NCI-H460 (cell line): Measurements from ENCODE around the gene DEXI. TPM values are rescaled to one million over a fixed set of nuclear protein-coding genes. Genes with fewer than 3 reads are reported as not detected.

Experiments
- DNase-seq: peaks from one replicate; pipeline ENCODE4 v3.0.0-alpha.2; 2016; ENCODE audit warnings: low read depth; ENCODE audit errors: extremely low read depth
- polyA plus RNA-seq: library from polyadenylated mRNA; depleted of rRNA; stranded (reverse); fragments of >200 nt; gene quantifications from 2 replicates; pipeline ENCODE4 v1.2.3, GENCODE V29; 2014; cell fraction: nucleus; rRNA removed
- total RNA-seq: library from RNA; depleted of rRNA; stranded (reverse); fragments of >200 nt; shearing (Covaris generic); gene quantifications from 2 replicates; pipeline ENCODE4 v1.2.3, GENCODE V29; 2014; rRNA removed

Gene DEXI
- 35.3 and 41.9 TPM in 2 replicates for total RNA-seq
- 42.6 and 50.1 TPM in 2 replicates for polyA plus RNA-seq

DNA sequence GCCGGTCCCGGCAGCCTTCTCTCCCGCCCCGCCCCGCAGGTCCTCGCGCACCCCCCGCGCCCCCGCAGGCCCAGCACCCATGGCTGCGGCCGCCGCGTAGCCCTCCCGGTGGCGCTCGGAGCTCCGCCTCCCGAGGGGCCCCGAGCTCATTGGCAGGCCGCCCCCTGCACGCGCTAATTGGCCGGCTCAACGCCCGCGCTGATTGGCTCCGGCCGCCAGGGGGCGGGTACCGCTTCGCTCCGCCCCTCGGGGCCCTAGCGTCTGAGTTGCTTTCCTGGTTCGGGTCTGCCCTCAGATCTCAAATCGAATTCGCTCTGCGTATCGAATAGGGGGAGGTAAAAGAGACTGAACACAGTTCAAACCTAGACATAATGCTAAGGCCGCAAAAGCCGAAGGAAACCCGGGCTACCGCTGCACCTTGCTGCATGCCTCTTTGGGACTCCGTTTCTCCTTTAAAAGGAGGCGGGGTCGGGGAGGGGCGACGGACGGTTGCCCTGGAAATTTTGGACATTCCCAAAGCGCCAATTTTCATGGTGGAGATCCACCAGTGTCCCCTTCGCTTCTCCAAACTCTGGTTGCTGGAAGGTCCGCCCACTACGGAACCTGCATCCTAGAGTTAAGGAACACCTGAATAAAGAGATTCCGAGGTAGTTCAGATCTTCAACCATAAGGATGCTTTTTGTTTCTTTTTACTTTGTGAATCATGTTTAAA is at the start of gene DEXI:
TSS of gene DEXI (minus strand) at position 117 of the 712 bp plus-strand sequence. CDS start 463 bp downstream, outside the sequence.
- peak; percentile 90 for DNase-seq

DNA sequence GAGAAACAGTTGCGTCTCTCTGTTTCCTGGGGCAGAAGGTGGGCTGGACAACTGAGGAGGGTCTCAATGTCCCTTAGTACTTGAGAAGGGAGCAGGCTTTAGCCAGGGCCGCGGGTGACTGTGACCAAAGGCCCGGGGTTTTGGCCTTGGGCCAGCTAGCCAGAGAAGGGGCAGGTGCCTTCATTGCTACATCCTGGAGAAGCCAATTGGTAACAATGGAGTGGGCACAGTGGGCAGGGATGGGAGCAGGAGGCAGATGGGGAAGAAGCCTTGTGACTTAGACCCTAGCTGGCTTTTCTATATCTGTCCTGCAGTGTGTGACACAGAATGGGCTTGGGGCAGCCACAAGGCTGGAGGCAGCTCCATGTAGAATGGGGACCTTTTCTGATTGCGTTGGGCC is 48.1 kb upstream of the DEXI start:
- no peak for DNase-seq

DNA sequence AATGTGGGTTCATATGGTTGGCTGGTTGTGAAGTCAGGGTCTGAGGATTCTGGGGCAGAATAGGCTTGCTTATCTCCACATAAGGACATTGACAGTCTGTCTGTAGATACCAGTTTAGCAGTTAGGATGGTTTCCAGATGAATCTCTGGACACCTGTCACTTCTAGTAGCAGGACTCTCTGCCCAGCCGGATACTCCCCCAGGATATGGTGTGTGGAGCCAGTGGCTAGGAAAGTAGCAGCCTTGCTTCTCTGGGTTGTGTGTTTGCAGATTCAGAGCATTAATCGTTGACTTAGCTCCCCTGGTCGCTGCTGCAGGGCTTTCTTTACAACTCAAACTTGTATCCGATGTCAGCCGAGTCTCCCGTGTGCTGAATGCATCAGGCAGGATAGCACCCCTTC is 47.3 kb upstream of the DEXI start:
- DNase-seq, result no peak

DNA sequence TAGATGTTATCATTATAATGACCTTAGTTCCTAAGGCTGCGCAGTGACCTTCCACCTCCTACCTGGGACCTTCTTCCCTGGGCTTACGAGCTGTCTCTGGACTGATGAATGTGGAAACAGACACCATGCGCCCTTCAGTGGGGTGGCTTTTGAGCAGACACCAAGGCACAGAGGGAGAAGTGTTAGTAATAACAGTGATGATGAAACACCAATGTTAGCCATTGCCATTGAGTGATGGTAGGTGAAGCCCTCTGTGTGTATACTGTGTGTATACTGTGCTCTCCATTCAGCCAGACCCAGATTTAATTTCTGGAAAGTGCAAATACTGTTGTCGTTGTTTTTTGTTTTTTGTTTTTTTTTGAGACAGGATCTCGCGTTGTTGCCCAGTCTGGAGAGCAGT is 46.6 kb upstream of the DEXI start:
- no peak for DNase-seq

DNA sequence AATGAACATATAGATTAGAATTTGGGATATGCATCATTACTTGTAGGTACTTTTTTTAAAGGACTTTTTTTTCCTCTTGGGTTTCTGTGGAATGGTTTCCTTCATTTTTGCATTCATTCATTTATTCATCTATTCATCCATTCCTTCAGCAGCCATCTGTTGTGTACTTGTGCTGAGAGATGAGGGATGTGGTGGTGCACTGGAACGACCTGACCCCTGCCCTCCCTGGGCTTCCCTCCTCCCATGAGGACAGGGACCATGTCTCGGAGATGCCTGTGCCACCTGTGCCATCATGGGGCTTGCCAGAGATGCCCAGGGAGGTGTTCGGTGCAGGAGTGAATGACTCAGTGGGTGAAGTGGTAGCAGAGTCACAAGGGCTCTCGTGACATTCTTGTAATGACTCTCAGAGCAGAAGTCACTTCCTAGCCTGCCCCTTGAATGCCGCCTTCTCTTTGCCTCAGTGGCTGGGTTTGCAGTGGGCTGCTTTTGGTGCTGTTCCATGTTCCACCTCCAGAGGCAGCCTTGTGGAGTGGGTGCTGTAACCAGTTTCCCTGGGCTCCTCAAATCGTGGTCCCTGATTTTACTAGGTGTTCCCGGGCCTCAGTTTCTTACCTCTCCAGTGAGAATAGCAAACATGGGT is 46.0 kb upstream of the DEXI start:
- DNase-seq, result no peak

DNA sequence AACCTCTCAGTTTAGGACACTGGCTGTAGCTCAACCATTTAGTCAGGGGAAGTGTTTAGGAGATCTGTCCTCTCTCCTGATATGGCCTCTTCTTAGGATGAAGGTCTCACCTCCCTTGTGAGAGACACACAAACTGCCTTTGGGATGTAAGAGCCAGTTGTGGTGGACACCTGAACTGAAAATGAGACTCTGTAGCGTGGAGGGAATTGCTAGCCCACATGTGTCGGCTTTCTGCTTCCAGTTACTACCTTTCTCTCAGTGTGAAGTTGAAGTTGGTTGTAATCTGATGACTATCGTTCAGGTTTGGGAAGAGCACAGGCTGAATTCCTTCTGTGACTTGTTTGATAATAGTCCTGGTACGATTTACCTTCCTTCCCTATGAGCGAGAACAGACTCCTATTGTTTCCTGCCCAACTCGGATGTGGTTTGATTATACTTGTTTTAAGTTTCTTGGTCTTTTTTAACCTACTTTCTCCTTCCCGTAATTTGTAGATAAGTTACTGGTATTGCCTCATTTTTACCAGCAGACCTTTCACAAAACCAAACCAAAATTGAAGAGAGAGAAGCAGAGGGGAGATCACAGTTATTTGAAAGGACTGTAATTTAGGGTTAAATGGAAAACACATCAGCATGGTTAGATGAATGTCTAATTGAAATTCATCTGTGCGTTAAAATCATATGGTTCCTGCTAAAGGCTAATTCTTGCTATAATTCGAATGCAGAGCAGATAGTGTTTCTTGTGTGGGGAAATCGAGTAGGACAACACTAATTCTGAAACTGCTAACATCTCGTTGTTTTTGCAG is 45.3 kb upstream of the DEXI start:
- DNase-seq, result no peak

DNA sequence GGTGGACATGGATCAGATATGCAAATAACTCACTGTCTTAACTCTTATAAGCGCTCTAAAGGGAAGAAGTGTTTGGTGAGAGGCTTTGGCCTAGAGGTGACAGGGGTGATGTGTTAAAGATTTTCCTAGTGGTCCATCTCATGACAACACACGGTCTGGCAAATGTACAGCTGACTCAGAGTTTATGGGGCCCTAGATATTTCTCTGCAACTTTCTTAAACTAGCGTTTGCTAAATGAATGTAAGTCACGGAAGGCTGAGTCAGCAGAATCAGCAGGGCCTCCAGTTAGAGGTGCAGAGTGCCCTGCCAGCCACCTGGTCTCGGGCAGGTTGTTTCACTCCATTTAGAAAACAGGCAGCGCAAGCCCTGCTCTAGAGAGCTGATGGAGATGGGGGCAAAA is 42.2 kb upstream of the DEXI start:
- no peak for DNase-seq

DNA sequence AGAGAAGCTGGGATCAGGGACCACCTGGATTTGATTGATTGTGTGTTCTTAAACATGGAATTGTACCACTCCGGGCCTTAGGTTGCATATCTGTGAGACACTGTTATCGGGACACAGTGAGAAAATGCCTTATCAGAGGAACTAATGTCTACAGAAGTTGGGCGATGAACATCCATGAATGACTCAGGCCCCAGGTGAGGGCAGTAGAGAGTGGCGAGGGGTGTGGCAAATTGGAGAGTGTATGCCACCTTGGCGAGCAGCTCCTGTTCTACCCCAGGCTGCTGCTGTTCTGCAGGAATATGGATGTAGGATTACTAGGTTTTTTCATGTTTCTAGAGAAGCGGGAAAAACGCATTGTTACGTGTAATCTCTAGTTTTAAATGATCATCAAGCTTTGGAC is 40.9 kb upstream of the DEXI start:
- no peak for DNase-seq

DNA sequence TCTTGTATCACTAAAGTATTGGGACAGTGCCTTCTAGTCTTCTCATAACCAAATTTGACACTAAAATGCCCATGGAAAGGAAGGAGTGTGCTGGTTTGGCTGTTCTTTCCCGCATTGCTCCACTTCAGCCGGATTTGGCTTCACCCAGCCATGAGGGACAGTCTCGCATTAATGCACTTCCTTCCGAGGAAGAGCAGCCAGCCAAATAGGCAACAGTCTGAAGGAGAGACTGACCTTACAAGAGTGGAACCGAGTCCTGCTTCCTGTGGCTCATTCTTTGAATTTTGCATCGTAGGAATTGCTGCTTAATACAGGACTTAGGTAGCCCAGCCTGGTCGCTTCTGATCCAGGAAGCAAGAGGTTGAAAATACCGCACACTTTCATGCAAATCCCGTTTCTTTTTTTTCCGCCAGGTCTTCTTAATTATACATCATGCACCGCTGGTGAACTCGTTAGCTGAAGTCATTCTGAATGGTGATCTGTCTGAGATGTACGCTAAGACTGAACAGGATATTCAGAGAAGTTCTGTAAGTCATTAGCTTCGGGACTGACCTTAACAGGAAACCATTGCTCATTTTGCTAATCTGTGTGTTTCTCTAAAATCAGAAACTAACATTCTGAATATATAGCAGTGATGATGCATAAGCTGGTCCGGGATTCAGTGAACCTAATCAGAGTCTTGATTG is 40.3 kb upstream of the DEXI start:
- DNase-seq, result no peak

DNA sequence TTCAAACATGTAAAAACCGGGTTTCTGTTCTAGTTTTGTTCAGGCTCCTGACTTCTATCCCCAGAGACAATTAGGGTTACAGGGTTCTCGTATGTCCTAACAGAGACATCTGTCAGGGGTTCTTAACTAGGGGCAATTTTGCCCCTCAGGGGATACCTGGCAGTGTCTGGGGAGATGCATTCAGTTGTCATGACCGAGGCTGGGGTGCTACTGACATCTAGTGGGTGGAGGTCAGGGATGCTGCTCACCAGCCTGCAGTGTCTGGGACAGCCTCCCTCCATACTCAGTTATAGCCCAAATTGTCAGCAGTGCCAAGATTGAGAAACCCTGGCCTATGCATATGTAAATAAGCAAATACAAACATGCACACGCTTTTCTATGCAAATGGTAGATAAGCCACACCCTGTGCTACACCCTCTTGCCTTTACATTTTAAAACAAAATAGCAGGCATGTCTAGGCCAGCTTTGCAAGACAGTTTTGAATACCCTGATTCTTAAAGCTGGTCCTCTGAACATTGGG is 39.5 kb upstream of the DEXI start:
- peak; percentile 27 for DNase-seq

DNA sequence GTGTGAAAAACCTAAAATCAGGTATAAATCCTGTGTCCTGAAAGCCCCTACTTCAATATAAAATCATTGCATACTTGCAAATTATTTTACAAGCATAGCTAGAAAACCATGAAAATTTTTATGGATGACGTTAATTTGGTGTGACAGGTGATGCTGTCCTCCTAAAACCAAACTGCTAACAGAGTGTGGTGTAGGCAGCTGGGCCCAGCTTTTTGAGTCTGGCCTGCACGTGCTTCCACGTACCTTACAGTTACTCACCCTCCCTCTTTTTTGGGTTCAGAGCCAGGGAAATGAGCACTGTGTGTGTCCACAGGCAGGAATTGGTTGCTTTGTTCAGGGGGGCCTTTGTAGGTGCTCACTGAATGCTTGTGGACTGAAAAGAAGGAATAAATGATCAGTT is 38.5 kb upstream of the DEXI start:
- DNase-seq, result no peak

DNA sequence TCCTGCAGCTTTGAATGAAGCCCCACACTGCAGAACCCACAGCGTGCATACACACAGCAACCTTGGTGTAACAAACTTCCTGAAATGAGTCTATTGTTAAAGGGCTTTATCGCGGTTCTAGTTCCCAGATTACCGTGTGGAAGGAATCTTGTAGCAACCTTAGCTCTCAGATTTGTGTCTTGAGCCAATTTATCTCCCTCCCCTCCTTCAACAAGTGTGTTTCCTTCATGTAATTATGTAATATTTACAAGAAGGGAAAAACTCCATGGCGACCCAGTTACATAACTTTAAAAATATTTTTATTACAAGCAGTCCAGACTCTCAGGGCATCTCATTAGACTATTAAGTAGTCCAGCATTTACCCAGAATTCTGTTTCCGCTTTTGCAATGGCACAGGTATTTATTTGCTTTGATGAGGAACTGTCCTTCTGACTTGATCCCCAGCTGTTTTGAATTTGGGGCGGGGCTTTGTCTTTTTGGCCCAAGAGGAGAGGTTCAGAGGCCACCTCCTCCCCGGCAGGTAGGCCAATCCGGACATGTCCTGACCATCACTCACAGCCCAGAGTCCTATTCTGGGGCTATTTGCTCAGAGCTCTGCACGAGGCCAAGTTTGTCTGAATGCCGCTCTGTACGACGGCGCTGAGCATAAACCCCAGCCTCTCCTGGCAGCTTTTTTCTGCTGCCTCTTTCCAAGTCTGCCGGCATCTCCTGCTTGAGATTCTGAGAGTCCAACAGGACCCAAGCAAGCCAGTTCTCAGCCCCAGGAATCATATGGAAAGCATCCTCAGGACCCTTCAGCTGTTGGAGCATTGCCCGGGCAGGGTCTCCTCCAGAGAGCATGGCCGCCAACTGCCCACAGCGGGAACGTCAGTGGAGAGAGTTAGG is 37.7 kb upstream of the DEXI start:
- no peak for DNase-seq

DNA sequence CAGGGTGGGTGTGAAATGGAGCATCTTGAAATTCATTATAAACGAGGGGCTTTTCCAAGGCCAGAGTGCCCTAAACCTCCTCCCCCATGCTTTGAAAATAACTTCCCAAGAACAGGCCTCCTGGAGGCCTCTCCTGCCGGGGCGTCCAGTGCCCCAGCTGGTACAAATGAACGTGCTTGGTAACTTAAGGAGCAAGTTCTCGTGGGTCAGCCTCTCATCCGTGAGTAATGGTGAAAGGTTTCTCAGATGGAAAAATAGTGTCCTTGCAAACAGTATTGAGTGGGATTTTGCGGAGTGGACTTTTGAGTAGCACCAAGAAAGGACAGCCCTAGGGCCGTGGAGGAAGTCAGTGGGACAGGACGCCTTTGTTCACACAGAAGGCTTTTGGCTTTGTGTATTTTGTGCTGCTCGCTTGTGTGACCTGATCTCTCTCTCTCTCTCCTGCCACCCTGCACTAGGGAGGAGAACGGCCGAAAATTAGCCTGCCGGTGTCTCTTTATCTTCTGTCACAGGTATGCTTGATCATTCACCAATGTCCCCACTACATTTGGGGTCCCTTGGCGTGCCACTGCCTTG is 36.7 kb upstream of the DEXI start:
- no peak for DNase-seq

DNA sequence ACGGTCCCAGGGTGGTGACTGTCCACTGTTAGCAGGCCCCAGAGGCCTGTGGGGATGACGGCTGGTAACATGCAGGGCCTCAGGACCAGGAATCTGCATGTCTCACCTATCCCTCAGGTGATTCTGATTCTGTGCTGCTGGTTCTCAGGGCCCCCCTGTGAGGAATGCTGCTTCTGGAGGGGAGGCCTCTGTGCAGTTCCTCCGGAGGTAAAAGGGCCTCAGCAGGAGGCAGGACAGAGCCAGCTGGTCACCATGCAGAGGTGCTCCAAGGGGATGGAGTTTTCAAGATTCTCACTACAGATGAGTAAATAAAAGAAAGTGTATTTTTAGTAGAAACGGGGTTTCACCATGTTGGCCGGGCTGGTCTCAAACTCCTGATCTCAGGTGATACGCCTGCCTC is 35.9 kb upstream of the DEXI start:
- DNase-seq, result no peak

DNA sequence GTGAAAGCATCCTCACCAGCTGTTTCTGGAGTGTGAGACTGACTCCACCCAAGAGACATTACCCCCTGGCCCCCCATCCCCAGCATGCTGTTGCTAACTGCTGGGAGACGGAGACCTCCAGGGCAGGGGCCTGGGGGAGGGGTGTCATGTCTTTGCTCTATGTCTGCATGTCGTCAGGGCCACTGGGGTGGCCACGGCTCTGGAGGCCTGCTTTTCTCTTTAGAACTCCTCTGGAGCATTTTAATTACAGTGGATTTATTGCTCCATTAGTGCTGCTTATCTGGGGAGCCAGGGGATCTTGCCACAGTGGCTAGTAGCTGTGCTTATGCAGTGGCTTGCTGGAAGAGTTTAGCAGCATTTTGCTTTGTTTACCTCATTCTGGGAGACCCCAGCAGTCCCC is 34.4 kb upstream of the DEXI start:
- DNase-seq, result no peak

DNA sequence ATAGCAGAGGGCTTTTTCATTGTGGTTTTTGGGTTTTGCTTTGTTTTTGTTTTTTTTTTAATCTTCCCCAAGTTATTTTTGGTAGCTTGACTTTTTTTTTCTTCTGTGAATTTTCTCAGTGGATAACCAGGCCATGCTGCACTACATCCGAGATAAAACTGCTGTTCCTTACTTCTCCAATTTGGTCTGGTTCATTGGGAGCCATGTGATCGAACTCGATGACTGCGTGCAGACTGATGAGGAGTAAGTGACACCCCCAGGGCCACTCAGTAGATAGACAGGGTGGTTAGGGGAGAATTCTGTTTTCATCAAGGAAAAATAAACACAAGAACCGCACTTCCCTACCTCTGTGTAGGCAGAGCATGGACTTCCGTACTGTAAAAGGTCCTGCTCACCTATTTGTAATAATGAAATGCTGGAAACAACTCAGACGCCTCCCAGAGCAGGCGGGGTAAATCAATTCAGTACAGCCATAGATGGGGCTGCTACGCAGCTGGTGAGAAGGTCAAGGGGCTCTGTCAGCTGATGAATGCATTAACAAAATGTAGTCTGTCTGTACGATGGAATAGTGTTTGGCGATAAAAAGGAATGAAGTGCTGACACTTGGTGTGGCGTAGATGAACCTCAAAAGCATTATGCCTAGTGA is 30.7 kb upstream of the DEXI start:
- no peak for DNase-seq

DNA sequence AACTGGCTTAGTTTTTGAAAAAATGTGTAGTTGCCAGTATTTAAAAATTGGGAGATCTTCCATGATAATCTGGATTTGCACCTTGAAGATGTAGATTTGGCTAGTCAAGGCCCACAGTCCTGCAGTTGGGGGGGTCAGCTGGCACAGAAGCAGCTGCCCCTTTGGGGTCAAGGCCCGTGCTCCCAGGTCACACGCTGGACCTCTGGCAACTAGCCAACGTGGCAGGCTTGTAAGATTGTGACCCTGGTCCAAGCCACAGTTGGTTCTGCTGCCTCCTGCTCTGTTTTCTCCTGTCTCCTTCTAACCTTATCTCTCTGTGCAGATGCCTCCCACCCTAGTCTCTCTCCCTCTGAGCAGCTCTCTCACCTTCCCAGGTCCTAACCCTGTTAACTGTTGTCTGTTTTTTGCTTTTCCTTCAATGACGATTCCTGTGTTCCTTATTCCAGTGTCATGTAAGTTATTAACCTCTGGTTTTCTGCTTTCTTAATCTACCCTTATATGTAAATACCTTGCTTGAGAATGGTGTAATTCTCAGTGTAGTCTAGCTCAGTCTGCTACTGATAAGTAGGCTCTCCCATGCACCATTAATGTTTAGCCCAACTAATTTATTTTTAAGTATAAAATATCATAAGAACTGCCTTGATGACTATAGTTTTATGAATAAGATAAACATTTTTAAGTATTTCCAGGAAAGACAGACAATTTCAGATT is 30.0 kb upstream of the DEXI start:
- DNase-seq, result no peak

DNA sequence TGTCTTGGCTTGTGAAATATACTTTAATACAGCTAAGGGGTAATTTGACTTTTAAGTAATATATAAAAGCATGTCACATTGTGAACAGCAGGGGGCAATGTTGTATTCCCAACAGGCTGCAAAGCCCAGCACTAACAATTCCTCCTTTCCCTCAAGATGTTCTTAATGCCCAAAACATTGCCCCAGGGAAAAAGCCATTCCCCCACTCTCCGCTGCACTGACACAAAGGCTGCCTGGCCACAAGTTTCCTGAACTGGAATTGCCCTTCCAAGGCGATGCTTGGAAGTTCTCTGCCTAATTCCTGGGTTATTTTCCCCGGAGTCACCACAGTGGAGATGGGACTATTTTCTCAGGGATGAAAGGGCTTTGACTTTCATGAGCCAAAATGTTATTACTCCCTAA is 29.3 kb upstream of the DEXI start:
- peak; percentile 40 for DNase-seq
